Putamen (tissue), 1 donor: ENCODE results near the gene GRM8.

Experiments used
- DNase-seq: peaks from one replicate; pipeline ENCODE4 v3.0.0-alpha.2; 2016; ENCODE audit warnings: low spot score

GRM8 gene

GRCh38 chr7:127146746-127147536 lies 105.8 kb downstream of the GRM8 start:
- DNase-seq: no peak

GRCh38 chr7:127137146-127137545 lies 115.6 kb downstream of the GRM8 start:
- no peak for DNase-seq

GRCh38 chr7:127135871-127136485 lies 116.8 kb downstream of the GRM8 start:
- DNase-seq: no peak

GRCh38 chr7:127123220-127123619 lies 129.5 kb downstream of the GRM8 start:
- DNase-seq: no peak

GRCh38 chr7:127119517-127119916 lies 133.2 kb downstream of the GRM8 start:
- DNase-seq: no peak

- DNase-seq: no peak
Measured at GRCh38 chr7:127114742-127115265, 137.9 kb downstream of the GRM8 start.

GRCh38 chr7:127107601-127108007 lies 145.1 kb downstream of the GRM8 start:
- DNase-seq: peak; percentile 41

GRCh38 chr7:127093340-127093739 lies 159.4 kb downstream of the GRM8 start:
- DNase-seq: no peak

- no peak for DNase-seq
Measured at GRCh38 chr7:127091620-127092019, 161.1 kb downstream of the GRM8 start.

- DNase-seq: no peak
Measured at GRCh38 chr7:127089146-127089545, 163.6 kb downstream of the GRM8 start.

GRCh38 chr7:127081539-127081938 lies 171.2 kb downstream of the GRM8 start:
- peak; percentile 2 for DNase-seq

- no peak for DNase-seq
Measured at GRCh38 chr7:127080576-127080975, 172.2 kb downstream of the GRM8 start.

GRCh38 chr7:127066974-127067373 lies 185.8 kb downstream of the GRM8 start:
- no peak for DNase-seq

GRCh38 chr7:127059475-127059874 lies 193.3 kb downstream of the GRM8 start:
- no peak for DNase-seq

- no peak for DNase-seq
Measured at GRCh38 chr7:127057918-127058317, 194.8 kb downstream of the GRM8 start.

- DNase-seq: no peak
Measured at GRCh38 chr7:127056202-127056601, 196.5 kb downstream of the GRM8 start.

GRCh38 chr7:127047521-127047920 lies 205.2 kb downstream of the GRM8 start:
- DNase-seq: no peak

- DNase-seq: no peak
Measured at GRCh38 chr7:127041689-127042452, 210.9 kb downstream of the GRM8 start.

GRCh38 chr7:127040042-127040441 lies 212.7 kb downstream of the GRM8 start:
- DNase-seq: no peak

GRCh38 chr7:127039541-127039940 lies 213.2 kb downstream of the GRM8 start:
- no peak for DNase-seq

- no peak for DNase-seq
Measured at GRCh38 chr7:127035203-127035849, 217.4 kb downstream of the GRM8 start.

- no peak for DNase-seq
Measured at GRCh38 chr7:127034186-127034806, 218.4 kb downstream of the GRM8 start.
